DMS 273 (cell line): ENCODE results near the gene RBM7.
A peak's percentile ranks its signal among the peaks of the same experiment; 100 is the strongest.

Experiments used
- DNase-seq: peaks from one replicate; lab custom pipeline; 2025; ENCODE audit not compliant: unreplicated experiment; lab: John Stamatoyannopoulos, UW

RBM7 gene, protein sequence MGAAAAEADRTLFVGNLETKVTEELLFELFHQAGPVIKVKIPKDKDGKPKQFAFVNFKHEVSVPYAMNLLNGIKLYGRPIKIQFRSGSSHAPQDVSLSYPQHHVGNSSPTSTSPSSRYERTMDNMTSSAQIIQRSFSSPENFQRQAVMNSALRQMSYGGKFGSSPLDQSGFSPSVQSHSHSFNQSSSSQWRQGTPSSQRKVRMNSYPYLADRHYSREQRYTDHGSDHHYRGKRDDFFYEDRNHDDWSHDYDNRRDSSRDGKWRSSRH

DNA sequence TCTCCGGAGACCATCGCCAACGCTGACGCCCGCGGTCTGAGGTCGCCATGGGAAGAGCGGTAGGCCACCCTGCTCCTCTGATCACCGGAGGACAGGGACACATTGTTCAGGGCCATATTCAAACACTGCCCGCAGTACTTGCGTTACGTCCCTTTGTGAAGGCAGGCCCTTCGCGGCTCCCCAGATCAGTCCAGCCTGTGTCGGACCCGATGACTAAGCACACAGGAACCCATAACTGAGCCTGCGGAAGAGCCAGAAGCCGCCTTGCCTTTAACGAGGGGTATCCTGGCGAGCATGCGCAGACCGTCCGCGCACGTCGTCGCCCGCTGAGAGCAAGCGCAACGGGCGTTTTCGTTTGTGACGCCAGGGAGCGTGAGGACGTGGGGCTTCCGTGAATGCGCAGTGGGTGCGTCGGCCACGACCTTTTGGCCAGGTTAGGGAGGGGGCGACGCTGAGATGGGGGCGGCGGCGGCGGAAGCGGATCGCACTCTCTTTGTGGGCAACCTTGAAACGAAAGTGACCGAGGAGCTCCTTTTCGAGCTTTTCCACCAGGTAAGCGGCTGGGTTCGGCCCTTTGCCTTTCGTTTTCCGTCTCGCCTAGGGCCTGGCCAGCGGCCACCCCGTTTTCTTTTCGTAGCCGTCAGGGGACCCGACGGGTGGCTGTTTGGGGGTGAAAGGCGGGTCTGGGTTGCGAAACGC is at the start of gene RBM7, which contains the start of gene C11orf71:
Gene RBM7 (plus strand): TSS at position 451 of the 699 bp plus-strand sequence. CDS start 6 bp downstream, at position 457.
Gene C11orf71 (minus strand): TSS at position 296 of the 699 bp plus-strand sequence. CDS start 180 bp downstream, at position 116.
- DNase-seq = peak; percentile 96

DNA sequence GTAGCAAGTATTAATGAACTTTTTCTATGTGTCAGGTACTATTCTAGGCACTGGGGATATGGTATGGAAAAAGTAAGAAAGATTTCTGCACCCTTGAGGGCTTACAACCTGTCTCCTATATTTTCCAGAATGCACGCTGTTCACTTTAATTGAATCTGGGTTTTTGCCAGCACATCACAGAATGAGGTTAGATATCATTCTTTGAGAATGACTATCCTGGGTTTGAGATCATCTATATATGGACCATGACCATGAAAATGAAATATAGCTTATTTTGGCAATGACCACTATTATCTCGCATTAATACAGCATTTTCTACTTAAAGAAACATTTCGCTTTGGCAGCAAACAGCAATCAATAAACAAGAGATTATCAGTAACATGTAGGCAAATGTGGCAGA is 47.0 kb upstream of the RBM7 start:
- no peak for DNase-seq

DNA sequence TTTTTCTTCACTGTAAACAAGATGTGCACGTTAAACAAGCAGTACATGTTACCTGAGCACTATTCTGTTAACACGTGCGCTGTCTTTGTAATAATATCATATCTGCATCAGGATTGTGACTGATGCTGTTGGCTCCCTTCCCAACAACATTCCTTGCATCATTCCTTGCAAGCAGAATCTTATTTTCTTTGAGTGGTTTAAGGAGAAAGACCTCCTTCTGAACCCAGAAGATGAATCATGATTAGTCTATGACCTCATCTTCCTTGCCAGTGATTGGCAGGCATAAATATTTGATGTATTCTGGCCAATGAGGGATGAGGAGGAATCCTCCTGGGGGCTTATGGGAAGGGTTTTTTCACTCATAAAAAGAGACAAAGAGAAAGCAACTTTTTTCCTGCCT is 46.4 kb upstream of the RBM7 start:
- DNase-seq = no peak

DNA sequence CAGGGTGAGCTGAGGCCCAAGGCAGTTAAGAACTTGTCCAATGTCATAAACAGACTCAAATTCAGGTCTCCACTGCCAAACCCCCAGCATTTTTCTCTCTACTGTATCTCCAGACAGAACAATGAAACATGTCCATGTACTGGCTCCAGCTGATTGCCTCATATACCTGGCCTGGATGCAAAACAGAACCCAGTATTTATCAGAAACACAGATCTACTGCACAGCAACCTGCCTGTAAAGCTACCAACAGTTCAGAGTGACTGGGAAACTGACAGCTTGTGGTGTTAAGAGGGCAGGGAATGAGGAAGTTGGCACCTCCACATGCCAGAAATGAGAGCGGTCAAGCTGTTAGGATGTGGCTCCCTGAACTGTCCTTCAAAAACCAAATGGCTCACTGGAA is 41.8 kb upstream of the RBM7 start:
- no peak for DNase-seq

DNA sequence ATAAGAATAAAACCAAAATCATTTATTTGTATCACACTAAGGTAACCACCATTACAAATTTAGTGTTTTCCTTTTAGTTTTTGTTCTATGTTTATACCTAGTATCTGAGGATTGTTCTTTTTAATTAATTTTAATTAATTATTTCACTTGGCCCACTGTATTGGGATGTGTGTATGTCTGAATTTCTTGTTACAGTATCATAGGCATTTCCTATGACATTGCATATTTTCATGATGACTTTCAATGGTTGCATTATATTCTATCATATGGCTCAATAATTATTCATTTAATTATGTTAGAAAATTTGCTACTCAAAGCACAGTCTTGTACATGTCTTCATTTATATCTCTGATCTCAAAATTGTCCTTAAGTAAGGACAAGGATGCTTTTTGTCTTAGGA is 41.1 kb upstream of the RBM7 start:
- no peak for DNase-seq

DNA sequence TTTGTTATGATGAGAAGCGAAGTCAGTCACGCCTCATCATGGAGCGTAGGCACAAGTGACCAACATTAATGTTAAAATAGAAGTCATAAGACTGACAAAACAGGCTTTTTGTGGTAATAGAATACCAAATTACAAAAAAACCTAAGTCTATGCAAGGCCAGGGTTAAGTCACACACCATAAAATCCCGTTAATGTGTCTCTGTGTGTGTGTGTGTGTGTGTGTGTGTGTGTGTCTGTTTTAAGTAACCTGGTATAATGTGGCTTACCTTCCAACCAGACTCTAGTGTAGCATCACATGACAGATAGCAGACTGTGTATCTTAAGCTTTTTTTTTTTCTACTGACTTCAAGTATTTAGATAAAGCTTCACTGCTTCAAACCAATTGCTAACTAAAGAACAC is 38.1 kb upstream of the RBM7 start:
- no peak for DNase-seq

DNA sequence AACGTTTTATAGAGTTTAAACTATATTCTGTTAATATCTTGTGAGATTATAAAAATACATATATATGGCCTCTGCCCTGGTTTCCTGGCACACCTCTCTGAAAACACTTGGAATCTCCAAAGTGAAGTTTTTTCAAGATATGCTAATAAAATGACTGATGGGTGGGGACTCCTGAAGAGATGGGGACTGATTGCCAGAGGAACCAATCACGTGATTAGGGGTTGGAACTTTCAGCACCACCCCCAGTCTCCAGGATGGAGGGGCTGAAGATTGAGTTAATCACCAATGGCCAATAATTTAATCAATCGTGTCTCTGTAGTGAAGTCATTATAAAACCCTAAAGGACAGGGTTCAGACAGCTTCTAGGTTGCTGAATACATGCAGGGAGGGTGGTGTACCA is 37.5 kb upstream of the RBM7 start:
- no peak for DNase-seq

DNA sequence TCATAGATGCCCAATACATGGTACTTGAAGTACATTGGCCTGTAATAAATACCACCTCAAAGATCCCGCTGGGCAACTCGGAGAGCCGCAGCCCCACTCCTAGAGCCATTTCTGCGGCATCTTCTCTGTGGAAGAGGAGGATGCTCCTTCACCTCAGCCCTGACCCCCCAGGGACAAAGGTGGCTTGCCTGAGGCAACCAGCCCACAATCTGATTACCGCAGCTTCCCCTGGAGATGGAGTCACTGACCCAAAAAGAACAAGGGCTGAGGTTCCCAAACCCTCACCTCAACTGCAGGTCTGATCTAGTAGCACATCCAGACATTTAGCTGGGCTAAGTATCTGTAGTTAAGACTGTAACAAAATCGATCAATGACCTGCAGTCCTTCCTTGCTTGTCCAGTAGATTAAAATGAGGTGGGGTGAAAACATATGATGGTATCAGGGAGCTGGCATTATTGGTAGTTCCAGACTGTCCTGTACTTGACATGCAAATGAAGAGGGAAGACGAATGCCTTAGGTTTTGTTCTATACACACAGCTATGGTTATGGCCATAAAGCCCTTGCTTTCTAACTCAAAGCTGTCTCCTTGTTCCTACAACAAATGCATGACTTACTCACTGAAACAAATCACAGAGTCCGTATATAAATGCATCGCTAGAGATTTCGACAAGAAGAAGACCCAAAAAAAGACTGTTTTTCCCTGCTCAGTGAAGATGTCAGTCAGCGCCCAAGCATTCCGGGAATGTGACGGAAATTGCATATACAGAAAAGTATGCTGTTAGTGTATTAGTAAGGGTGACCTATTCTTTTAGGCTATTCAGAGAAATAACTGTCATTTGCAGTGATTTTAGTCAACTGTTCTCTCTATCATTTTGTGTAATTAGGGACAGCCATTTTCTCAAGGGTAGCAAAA is 33.9 kb upstream of the RBM7 start:
- DNase-seq = no peak

DNA sequence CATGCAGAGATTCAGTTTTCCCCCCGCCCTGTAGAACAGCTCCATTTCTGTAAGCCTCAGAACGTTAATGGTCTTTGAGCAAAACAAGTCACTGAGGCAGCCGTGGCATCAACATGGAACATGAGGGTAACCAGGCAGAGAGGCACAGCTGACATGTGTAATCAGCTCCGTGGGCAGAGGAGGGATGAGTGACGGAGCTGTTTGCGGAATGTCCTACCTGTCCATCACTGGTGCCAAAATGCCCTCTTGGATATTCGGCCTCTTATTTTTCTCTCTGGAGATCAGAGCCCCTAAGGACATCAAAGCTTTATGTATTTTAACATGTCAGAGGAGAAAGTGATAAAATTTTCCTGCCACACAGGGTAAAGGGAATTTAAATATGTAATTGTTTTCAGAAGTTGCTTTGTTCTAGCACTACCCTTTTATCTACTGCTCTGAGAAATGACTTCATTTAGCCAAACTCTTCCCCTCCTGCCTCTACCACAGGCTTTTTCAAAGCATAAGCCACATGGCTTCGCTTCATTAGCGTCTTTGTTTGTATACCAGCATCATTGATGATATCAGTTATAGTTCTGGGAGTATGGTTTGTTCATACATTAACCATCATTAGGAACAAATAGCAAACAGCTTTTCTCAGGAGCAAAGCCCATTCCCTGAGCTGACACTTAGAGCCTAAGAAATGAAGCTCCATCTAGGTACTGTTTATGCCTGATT is 33.1 kb upstream of the RBM7 start:
- no peak for DNase-seq

DNA sequence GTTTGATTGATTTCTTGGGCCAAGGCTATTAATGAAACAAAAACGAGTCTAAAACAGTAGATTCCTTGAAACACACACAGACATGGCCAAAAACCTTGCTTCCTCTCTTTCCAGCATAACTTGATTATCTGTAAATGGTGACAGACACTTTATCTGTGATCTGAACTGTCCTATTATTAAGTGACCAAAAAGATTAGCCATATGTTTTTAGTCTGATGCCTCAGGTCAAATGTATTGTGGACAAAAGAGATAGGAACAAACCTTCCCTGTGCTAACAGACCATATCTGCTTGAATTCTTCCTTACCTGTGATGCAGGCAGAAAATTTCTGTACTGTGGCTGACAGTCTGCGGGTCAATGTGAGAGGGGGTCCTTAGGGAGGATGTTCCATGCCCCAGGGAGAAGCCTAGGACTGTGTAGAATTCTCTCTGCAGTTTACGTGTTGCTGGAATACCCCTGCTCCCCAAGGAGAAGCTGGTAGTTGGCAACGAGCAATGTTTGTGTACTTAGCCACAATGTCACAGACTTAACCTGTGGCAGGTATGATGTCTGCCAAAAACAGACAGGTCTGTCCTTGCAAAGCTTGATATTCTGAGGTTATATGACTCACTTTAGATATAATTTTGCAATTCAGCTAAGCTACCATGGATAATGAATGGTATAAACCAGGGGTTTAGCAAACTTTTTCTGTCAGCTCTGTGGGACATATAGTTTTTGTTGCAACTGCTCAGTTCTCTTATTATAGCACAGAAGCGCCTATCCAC is 31.4 kb upstream of the RBM7 start:
- DNase-seq = no peak

DNA sequence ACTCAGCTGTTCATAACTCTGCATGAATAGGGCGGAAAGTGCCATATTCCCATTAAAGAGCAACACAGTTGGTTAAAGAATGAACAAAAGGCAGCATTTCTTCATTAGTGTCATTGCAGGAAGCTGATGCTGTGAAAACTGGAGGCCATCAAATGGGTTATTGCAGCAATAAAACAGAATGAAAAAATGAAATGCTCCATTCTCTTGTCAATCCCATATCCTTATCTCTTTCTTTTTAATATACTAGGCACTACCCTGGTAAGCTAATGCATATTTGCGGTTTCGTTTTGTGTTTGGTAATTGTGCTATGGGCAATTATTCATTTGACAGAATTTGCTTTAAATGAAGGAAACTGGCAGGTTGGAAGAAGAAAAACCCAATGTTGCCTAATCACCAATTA is 25.4 kb upstream of the RBM7 start:
- DNase-seq = no peak

DNA sequence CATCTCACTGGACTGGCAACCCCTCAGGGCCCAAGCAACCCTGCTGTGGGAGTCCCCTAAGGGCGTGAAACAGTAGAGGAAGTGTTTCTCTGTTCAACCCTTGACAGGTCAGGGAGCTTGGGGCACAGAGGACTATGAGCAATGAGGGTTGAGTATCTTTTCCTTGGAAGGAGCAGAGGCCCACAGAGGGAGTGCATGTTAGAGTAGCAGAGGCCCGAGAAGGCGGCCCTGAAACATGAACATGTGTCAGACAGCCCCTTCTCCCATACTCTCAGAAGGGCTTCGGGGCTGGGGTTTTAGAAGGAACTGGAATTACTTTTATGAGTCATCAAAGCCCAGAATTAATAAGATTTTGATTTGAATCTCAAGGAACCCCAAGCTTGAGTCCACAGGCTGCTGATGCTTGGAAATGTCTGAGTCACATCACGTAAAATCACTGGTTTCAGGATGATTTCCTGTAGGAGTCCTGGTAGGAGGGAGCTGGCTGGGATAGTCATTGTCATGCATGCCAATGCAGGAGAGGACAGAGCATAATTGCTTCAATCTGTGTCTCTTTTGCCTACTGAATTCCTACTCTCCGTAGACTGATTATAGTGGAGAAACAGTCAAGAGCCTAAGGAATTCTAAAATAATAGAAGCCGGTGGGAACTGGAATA is 22.7 kb upstream of the RBM7 start:
- no peak for DNase-seq

DNA sequence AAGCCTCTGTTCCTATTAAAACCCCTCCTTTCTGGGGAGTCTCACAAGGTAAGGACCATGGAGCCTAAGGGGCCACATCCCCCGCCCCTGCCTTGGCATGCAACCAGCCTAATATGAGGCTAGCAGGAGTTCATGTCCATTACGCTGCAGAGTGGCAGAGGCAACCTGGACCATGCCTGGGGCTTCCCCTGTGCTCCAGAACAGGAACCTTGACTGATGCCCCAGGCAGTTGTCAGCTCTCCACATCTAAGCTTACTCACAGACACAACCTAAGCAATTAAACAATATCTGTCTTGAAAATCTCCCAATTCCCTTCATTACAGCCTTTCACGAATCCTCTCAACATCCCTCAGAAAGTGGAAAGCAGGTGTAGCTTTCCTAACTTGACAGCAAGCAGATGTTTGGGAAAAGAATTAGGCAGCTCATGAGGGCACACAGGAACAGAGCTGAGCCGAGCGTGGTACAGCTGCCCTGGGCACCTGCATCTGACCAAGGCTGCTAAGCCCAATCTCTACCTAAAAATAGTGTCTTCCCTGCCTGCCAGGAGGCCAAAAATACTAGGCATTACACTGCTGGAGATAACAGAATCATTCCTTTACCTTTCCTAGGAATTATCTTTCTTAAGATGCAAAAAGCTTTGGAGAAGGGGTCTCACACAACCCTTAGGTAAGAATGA is 20.9 kb upstream of the RBM7 start:
- no peak for DNase-seq

DNA sequence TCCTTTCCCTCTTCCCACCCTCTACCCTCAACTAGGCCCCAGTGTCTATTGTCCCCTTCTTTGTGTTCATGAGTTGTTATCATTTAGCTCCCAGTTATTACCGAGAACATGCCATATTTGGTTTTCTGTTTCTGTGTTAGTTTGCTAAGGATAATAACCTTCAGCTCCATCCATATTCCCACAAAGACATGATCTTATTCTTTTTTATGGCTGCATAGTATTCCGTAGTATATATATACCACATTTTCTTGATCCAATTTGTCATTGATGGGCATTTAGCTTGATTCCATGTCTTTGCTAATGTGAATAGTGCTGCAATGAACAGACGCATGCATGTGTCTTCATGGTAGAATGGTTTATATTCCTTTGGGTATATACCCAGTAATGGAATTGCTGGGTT is 18.0 kb upstream of the RBM7 start:
- DNase-seq = no peak

DNA sequence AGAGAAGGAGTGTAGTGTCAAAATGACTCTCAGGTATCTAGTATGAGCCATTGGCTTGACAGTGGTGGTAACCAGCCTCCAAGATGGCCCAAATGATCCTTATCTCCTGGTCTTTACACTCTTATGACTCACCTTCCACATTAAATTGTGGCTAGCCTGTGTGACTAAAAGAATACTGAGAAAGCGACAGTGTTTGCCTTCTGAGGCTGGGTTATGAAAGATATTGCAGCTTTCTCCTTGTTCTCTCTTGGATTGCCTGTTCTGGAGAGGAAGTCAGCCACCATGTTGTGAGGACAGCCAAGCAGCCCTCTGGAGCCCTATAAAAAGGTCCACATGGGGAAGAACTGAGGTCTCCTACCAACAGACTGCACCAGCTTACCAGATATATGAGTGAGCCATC is 16.0 kb upstream of the RBM7 start:
- no peak for DNase-seq

DNA sequence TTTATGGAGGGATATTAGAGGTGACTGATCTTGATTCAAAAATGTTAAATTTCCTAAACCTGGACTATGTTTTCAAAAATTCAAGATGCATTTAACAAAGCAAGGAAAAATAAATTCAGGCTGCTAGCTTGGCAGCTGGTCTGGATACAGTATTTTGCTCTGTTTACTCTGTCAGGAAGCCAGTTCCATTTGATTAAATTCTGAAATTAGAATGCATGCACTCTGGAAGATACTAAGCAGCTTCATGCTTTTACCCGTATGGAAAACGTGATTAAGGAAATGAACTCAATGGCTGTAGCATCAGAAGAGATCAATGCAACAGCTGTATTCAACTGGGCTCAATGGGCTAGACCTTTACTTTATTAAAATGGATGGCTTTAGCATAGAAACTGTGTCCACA is 14.3 kb upstream of the RBM7 start:
- DNase-seq = no peak

DNA sequence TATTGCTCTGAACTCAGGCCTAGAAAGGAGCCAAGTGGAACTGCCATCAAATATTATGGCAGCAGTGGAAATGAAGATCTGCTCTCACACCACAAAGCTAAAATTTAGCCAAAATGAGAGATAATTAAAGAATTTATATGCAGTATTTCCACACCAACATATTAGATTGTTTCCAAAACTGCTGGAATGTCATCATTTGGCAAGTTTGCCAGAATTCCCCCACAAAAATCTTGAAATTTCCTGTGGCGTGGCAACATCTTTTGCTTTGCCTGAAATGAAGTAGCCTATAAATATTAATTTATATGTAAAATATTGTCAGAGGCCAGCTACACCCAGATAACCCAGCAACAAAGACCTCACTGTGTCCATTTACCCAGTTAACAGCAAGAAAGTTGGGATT is 13.9 kb upstream of the RBM7 start:
- no peak for DNase-seq

DNA sequence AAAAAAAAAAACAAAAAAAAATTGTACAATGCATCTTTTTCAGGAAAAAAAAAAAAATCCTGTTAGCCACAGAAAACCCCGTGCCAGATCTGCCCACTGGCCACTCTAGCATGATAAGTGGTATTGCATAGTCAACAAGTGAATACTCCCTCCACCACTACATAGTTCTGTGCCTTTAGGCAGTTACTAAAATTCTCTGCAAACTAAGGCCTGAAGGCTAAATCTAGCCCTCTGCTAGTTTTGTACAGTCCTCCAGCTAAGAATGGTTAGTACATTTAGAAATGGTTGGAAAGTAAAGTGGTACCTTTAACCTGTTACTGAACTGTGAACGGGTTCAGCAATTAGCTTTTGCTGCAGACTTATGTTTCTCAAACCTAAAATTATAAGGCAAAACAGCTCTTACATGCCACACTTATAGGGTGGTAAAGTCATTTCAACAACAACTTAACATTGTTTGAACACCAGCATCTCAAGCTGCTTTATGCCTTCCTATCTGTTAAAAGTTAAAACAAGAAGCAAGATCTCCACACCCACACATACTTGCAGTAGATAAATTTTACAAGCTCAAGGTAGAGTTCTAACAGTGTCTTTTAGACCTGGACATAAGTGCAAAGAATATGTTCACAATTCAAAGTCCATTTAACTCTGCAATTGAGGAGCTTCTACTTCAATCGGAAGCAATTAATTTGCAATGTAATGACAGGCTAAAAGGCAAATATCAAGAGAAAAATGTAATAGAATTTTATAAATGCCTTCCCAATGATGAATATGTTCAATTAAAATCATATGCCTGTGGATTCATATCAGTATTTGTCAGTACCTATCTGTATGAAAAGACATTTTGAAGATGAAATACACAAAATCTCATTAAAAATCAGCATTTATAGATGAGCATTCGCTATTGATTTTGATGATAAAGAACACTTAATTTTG is 7.5 kb upstream of the RBM7 start:
- DNase-seq = no peak
